HG02840 (cell line): ENCODE data around the gene MRO.
"Not testable (repeated sequence)": the region's sequence is repeated elsewhere in the genome, so short reads cannot be mapped to it uniquely, and the experiment has no call there.

Experiments
- ATAC-seq: cut with Tn5 transposase; IDR thresholded peaks from one replicate; pipeline ENCODE4 v1.9.1; 2021; ENCODE audit warnings: mild to moderate bottlenecking, moderate library complexity, moderate number of reproducible peaks; ENCODE audit not compliant: unreplicated experiment, low FRiP score

Gene MRO

DNA sequence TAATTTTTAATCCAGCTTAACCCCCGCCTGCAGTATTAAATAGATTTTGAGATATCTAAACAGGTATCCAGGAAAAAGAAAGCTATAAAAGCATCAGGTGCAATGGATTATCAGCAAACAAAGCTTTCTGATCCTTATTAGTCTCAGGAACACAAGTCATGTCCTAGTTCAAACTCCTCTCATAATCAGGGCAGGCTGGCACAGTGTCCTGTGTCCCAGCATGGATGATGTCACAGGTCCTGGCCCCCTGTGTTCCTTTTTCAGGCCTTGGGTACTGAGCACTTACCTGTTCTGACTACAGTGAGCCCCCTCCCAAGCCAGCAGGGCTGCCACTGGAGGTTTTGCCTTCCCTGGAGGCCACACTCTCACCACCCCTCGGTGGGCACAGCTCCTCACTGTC, 19.5 kb upstream of the MRO start:
- no peak for ATAC-seq

- no peak for ATAC-seq
Measured at GRCh38 chr18:50836521-50836957, 16.7 kb upstream of the MRO start.

- not testable (repeated sequence) for ATAC-seq
Measured at GRCh38 chr18:50833496-50833895, 13.7 kb upstream of the MRO start.

DNA sequence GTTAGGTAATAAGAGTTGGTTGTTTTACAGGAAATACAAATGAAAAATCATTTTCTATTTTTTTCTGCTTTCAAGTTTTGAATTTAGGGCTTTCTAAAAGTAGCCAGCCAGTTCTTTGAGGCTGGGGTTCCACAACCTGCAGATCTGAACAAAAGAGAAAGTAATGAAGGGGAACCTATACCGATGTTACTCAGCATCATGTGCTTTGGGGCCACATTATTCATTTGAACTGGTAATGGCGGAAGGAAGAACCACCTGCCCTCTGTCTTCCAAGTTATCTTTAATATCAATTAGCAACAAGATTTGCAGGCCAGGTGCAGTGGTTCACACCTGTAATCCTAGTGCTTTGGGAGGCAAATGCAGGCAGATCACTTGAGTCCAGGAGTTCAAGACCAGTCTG, 12.9 kb upstream of the MRO start:
- no peak for ATAC-seq

GRCh38 chr18:50830544-50830943, 10.7 kb upstream of the MRO start:
- ATAC-seq: no peak

GRCh38 chr18:50829644-50830043, 9.8 kb upstream of the MRO start:
- no peak for ATAC-seq

GRCh38 chr18:50826027-50826426, 6.2 kb upstream of the MRO start:
- no peak for ATAC-seq

GRCh38 chr18:50825621-50826020, 5.8 kb upstream of the MRO start:
- no peak for ATAC-seq

DNA sequence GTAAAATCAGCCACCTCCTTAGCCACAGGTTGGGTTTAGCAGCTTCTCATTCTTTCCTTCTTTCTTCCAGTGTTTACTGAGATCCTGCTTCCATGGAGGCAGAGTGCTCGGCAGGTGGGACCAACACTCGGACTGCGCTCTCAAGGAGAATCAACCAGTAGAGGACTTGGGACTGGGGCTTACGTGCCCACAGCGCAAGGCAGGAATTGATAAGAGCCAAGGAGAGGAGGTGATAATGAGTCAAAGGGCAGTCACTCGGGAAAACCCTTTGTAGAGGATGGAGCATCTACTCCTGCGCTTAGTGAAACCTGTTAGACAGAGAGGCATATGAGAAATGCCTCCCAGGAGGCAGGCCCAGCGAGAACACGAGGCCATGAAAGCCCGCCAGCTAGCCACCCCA, 2.9 kb upstream of the MRO start:
- no peak for ATAC-seq

- ATAC-seq: no peak
Measured at GRCh38 chr18:50820901-50821520, 1.2 kb upstream of the MRO start.

GRCh38 chr18:50819027-50819727, 639 bp downstream of the MRO start:
- ATAC-seq: no peak

DNA sequence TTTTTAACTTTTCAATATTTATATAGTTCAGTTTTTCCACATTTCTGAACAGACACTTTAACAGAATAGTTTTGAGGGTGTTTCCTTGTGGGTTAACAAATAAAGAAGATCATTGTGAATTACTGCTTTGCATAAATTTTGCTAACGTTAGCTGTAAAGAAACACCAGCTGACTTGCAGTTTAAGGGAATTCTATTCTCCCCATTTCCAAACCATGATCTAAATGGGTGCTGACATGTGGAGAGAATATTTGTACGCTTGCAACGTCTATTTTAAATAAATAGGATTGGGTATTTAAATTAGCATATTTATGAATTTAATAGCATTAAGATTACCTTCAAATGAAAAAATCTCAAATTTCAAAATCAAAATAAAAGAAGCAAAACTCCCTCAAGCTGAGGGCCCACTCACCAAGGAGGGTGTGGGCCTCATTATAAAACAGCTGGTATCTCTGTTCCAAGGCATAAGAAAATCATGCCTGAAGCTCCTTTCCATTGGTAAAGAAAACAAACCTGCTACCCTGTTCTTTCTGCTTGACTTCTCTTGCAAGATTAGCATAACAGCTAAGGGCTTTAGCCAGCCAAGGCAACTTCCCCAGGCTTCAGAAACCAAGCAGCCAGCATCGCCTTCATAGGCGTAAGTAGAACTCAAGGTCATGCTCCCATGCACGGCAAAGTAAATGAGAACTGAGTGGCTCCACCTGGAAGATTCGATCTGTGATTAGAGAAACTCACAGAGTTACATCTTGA, 3.2 kb downstream of the MRO start:
- ATAC-seq: no peak

DNA sequence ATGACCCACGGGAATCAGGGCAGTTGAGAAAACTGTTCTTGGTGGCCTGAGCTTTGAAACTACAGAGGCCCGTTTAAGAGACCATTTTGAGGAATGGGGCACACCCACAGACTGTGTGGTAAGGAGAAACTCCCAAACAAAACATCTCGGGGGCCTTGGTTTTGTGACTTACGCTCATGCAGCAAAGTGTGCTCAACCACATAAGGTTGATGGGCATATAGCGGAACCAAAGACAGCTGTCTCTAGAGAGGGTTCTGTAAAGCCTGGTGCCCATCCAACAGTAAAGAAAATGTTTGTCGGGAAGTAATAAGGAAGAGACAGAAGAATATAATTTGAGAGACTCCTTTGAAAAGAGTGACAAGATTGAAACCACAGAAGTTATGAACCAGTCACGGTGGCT, 5.4 kb downstream of the MRO start:
- no peak for ATAC-seq

DNA sequence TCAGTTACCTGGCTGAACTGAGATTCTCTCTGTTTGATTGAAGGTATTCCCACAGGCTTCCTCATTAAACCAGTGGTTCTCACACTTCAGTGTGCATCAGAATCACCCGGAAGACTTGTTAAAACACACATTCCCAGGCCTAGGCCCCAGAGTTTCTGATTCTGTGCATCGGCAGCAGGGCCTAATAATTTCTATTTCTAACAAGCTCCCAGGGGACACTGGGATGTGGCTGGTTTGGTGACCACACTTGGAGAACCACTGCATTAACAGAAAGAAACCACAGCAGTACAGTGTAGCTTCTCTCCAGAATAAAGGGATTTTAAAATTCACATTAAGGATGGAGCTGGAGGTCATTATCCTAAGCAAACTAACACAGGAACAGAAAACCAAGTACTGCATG, 6.5 kb downstream of the MRO start:
- ATAC-seq: no peak

DNA sequence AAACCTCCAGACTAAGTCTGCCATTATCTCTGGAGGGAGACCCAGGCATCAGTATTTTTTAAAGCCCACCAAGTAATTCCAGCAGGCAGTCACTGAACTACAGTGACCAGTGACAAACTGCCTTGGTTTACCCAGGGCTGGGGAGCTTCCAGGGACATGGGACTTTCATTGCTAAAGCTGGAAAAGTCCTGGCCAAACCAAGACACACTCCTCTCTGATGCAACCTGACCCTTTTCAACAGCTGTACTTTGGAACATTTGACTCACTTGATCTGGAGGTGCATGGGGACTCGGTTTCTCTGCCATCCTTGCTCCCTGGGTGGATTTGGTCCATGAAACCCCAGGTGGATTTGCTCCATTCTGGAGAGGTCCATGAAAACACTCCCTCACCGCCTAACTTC, 7.0 kb downstream of the MRO start:
- ATAC-seq: no peak

- no peak for ATAC-seq
Measured at GRCh38 chr18:50807176-50807575, 12.6 kb downstream of the MRO start.

- no peak for ATAC-seq
Measured at GRCh38 chr18:50806208-50806616, 13.6 kb downstream of the MRO start.

- ATAC-seq: no peak
Measured at GRCh38 chr18:50805732-50806131, 14.1 kb downstream of the MRO start.

GRCh38 chr18:50803592-50803991, 16.2 kb downstream of the MRO start:
- no peak for ATAC-seq

DNA sequence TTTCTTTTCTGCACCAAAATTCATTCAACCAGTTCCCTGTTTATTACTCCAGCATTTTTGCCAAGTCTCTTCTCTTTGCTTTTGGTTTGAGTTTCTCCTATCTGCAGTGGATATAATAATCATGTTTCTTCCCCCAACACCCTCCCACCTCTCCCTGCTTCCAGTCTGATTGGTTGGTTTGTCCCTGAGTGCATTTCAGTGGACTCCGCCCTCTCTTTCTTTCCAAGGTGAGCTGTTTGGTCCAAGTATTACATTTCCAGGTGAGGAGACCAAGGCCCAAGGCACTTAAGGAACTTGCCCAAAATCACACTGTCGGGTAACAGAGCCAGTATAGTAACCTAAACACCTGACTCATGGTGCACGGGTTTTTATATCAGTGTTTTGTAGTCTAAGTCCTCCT, 17.7 kb downstream of the MRO start:
- ATAC-seq: no peak

- ATAC-seq: no peak
Measured at GRCh38 chr18:50797142-50797541, 22.7 kb downstream of the MRO start.

GRCh38 chr18:50796495-50796894, 23.3 kb downstream of the MRO start:
- no peak for ATAC-seq
